ENCODE results near the gene KRTAP11-1.

KRTAP11-1 gene, protein sequence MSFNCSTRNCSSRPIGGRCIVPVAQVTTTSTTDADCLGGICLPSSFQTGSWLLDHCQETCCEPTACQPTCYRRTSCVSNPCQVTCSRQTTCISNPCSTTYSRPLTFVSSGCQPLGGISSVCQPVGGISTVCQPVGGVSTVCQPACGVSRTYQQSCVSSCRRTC
- 0 to 0.22 (median 0) reads per million in 17 experiments for total RNA-seq

DNA sequence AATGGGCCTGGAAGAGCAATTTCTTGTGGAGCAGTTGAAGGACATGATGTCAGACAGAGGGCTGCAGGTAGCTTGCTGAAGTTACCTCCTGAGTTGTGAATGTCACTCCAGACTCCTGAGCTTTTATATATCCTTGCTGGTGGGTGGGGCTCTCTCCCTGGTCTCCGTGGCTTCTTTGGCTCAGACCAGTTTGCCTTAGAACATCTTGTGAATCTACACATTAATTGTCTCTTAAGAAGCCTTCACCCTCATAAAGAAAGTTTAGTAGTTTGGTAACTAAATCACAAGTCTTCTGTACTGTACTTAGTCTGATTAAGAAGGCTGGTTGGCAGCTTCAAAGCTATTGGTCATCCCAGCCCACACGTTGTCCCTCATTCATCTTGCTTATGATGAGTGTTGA lies at the start of gene KRTAP11-1:
Gene KRTAP11-1 (minus strand): TSS at position 101 of the 400 bp plus-strand sequence. CDS start 56 bp downstream, at position 45.
- no peak for DNase-seq

DNA sequence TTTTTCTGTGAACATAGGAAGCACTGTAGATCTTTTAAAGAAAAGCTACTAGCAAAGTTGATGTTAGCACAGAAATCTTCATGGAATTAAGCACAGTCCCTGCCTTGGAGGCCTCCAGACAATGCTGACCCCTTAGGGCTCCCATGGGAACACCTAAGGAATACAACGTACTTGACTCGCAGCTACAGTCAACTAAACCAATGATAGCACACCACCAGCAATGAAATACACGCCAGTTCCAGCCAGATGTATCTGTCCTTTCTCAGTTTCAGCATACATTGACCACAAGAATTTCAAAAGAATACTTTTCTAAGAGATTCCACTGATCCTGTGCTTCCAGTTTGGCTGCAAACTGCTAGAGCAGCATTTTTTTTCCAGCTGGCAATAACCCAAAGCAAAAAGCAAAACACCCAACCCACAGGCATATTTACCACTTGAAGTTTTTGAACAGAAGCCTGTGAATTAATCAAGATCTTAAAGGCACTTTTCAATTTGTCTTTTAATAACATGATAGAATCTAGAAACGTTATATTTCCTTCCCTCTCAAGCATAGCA lies 42.8 kb upstream of the KRTAP11-1 start:
- no peak for DNase-seq

GRCh38 chr21:30921129-30921528 lies 39.7 kb upstream of the KRTAP11-1 start:
- DNase-seq = no peak

GRCh38 chr21:30917557-30917956 lies 36.2 kb upstream of the KRTAP11-1 start:
- no peak for DNase-seq

GRCh38 chr21:30900881-30901280 lies 19.5 kb upstream of the KRTAP11-1 start:
- DNase-seq = no peak

GRCh38 chr21:30882866-30883597 lies 1.7 kb upstream of the KRTAP11-1 start:
- DNase-seq = no peak

GRCh38 chr21:30880914-30881313 lies 466 bp downstream of the KRTAP11-1 start:
- DNase-seq = no peak

GRCh38 chr21:30874526-30874925 lies 6.9 kb downstream of the KRTAP11-1 start:
- DNase-seq = no peak

- no peak for DNase-seq
Observed at GRCh38 chr21:30847627-30848500, 33.5 kb downstream of the KRTAP11-1 start.

GRCh38 chr21:30842990-30843389 lies 38.4 kb downstream of the KRTAP11-1 start:
- DNase-seq = no peak

GRCh38 chr21:30839304-30839703 lies 42.1 kb downstream of the KRTAP11-1 start:
- DNase-seq = peak in 3 of 4 experiments; percentile 14 to 28 (median 16)

- no peak for DNase-seq
Observed at GRCh38 chr21:30838536-30838935, 42.8 kb downstream of the KRTAP11-1 start.

DNA sequence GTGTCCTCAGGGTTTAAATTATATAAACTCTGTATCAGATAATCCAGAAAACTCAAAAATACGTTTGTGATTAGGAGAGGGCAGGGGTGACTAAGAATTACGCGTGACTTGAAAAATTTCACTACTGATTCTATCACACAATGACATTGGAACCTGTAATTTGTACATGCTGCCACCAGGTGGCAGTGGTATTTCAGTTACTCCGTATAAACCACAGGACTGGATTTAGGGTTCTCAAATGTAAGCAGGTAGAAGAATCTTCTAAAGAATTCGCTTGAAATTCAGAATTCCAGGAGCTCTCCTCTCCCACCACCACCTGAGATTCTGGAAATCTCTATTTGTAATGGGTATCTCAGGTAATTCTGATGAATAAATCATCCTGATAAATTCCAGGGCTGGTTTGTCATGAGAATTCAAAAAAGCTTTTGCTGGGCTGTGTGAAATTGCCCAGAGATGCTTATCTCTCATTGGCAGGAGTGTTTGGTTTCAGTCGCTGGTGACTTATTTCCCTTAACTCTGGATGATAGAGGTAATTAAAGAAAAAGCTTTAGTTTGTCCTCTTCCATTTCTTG lies 50.1 kb downstream of the KRTAP11-1 start:
- peak; percentile 56 to 70 (median 59) for DNase-seq
